GM12892 (cell line): ENCODE data around the gene C1orf141.

Experiments
- POLR2AphosphoS5 ChIP-seq: IDR thresholded peaks from 2 replicates; pipeline ENCODE4 v1.6.1; 2011; ENCODE audit warnings: low read depth, low read length, control low read depth
- TAF1 ChIP-seq: IDR thresholded peaks from 2 replicates; pipeline ENCODE4 v1.6.1; 2011; ENCODE audit warnings: low read depth, mild to moderate bottlenecking, control low read depth, low read length, borderline replicate concordance

DNA sequence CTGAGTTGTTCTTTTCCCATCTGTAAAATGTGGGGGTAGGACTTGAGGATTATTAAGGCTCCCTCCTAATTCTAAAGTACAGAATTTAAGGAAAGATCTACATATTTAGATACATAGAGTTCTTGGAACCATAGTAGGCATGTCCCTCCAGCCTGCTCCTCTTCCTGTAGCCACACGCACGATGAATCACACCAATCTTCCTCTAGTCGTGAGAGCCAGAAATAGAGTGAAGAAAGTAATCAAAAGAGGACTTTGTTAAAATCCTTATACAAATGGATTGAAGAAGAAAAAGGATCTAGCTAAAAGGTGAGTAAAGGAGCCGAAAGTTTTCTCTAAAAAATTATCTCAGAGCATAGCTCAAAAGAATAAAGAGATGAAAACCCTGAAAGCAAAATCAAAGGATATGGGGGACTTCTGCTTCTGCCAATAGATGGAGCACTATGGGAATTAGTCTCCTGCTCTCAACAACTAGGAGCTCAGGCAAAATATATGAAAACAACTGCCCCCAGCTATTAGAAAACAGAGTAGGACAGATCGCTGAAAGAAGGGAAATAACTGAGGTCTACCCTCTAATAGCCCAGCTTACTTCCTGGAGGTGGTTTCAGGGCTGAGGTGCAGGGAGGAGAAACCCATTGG lies 8.5 kb downstream of the C1orf141 start:
- no peak for TF ChIP-seq POLR2AphosphoS5
- no peak for TF ChIP-seq TAF1
